ENCODE data around the gene VWA1. TPM values are rescaled to one million over a fixed set of nuclear protein-coding genes. Genes with fewer than 3 reads are reported as not detected.

The VWA1 gene, protein sequence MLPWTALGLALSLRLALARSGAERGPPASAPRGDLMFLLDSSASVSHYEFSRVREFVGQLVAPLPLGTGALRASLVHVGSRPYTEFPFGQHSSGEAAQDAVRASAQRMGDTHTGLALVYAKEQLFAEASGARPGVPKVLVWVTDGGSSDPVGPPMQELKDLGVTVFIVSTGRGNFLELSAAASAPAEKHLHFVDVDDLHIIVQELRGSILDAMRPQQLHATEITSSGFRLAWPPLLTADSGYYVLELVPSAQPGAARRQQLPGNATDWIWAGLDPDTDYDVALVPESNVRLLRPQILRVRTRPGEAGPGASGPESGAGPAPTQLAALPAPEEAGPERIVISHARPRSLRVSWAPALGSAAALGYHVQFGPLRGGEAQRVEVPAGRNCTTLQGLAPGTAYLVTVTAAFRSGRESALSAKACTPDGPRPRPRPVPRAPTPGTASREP
- 175 TPM for total RNA-seq

DNA sequence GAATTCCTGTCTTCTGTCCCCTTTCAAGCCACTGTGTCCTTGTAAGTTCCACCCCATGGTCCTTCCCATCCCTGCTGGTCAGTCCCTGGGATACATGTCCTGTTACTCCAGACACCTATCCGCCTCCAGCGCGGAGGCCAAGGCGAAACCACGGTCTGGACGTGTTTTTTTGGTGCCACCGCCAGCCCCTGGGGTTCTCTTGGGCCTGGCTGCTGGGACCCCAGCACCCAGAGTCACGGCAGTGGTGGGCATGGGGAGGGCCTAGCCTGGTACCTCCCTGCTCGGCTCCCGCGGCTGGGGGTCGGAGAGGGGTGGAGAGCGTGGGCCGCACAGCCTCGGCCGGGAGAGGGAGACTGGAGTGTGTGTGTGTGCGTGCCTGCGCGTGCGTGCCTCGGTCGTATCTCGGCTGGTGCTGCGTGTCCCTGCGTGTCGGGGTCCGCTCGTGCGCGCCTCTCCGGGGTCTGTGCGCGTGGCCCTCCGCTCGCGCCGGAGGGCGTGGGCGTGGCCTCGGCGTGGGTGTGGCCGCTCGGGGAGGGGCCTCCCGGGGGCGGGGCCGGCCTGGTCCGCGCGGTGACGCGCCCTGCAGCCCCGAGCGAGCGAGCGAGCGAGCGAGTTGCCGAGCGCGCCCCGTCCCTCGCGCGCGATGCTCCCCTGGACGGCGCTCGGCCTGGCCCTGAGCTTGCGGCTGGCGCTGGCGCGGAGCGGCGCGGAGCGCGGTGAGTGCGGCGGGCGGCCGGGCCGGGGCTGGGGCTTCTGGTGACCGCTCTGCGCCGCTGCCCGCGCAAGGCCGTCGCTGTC is at the start of gene VWA1:
TSS of gene VWA1 (plus strand) at position 585 of the 798 bp plus-strand sequence. CDS start at position 644, 59 bp downstream.
- DNase-seq (ENCODE audit: low spot score): peak; percentile 86
- ATAC-seq: peak; percentile 35
- intact Hi-C loops (cut with DNase I): no loop called here

DNA sequence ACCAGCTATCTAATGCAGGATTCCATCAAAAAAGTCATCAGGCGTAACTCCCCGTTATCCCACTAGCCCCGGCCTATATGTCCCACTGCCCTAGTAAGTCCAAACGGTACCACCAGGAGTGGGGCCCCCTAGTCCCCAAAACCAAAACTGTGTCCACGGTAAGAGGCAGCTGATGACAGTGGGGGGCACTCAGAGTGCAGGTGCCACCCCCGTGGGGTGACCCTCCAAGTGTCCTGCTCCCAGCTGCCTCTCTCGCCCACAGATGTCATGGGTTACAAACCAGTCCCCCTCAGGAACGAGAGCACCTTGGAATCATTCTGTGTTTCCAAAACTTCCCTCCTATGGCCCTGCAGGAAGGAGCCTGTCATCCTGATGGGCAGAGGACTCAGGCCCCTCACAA is 49.6 kb upstream of the VWA1 start:
- ATAC-seq: no peak
- no peak for DNase-seq (ENCODE audit: low spot score)
- intact Hi-C loops (cut with DNase I): no loop called here

DNA sequence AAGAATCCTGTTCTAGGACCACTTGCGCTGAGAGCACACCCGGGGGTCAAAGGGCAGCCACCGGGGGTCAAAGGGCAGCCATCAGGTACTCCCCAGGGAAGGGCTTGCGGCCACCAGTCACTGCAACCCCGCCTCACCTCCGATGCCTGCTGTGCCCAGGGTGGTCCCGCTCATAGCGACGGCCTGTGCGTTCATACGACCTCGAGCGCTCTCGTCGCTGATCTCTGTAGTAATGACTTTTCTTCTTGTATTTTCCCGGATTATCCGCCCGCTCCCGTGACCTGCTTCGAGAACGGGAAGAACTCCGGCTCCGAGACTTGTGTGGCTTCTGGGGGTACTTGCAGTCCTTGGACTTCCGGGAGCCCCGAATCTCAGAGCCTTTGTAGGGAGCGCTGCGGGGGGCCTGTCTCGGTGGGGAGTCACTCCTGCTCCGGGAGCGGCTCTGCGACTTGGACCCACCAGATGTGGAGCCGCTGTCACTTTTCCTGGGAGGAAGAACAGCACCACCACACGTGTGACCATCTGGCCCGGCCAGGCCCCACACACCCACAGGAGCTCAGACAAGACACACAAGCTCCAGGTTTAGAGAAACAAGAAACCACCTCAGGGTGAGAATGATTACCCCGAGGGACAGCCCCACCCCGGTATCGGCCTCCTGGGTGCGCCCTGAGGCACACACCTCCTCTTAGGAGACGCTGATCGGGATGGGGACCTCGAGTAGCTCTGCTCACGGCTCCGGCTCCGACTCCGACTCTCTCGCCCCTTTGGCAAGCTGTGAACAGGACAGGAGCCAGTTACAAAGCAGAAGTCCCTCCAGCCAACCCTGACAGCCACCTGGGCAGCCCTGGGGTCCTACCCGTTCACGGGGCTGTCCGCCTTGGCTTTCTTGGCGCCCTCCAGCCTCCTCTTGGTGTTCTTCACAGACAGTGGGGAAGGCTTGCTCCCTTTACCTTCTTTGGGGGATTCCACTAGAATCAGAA is 48.1 kb upstream of the VWA1 start:
- DNase-seq (ENCODE audit: low spot score): no peak
- intact Hi-C loops (cut with DNase I): no loop called here

DNA sequence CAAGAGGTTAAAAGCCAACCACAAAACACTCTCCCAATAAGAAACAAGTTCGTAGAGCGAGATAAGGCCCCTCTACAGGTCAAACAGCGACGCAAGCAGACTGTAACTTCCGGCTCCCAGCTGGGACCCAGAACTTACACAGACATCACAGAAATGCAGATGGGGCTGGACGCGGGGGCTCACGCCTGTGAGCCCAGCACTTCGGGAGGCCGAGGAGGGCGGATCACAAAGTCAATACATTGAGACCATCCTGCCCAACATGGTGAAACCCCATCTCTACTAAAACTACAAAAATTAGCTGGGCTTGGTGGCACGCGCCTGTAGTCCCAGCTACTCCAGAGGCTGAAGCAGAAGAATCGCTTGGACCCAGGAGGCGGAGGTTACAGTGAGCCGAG is 47.4 kb upstream of the VWA1 start:
- ATAC-seq (no peak), DNase-seq (ENCODE audit: low spot score) (no peak)
- intact Hi-C loops (cut with DNase I): no loop called here

More for the DNA sequence above, 48.1 kb upstream of the VWA1 start:
- peak; percentile 30 for ATAC-seq

DNA sequence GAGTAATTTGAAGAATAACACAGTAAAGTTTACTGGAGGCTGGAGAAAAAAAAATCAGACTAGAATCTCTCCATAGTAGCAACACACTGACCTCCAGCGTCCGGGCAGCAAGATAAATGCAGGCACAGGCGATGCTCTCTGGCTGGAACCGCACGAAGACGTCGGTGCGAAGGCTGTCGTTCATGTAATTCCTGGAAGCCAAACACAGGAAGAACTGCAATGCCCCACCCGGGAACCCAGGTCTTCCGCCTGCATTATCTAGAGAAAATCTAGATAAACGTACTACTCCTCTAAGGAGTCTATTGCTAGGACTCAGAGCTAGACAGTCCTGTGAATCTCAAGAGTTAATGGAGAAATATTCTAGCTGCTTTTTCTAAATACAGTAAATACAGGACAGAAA is 44.8 kb upstream of the VWA1 start:
- intact Hi-C loops (cut with DNase I): loop anchor here (10.0 kb wide), 1 partner anchor 104 kb away; no protein-coding TSS in a partner anchor

DNA sequence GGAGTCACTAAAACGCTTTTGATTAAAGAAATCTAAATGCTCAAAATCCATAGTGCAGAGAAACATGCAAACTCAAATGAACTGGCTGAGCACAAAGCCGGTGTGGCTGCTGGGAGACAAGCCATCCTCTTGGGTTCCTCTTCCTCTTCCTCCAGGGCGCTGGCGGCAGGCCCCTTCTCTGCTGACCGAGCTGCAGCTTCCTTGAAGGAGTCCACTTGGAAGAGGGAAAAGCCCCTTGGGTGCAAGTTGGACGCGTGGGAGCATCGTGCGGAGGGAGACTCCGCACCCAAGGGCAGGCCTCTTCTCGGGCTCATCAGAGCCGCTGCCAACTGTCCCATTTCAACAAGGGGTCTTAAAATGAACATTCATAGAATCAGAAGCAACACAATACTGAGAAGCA is 44.3 kb upstream of the VWA1 start:
- intact Hi-C loops (cut with DNase I): loop anchor here (10.0 kb wide), 1 partner anchor 104 kb away; no protein-coding TSS in a partner anchor
- ATAC-seq (no peak), DNase-seq (ENCODE audit: low spot score) (no peak)

More for the DNA sequence above, 44.8 kb upstream of the VWA1 start:
- ATAC-seq (no peak), DNase-seq (ENCODE audit: low spot score) (no peak)

DNA sequence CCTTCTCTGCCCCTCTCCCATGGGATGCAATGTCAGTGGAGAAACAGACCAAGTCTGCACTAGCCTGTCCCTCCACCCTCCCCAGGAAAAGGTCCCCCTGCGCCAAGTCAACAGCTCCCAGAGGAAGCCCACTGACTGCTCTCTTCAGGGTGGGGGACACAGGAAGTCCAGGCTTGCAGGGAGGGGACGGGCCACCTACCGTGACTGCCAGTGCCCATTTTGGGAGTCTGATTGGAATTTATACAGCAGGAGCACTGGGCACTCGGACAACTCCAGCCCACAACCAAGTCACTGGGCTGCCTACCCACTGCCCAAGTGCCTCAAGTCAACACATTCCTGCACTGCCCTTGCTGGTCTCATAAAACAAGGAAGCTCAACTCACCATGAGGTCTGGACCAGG is 42.5 kb upstream of the VWA1 start:
- no peak for DNase-seq (ENCODE audit: low spot score)
- ATAC-seq: no peak
- intact Hi-C loops (cut with DNase I): loop anchor here (10.0 kb wide), 1 partner anchor 102 kb away; no protein-coding TSS in a partner anchor

DNA sequence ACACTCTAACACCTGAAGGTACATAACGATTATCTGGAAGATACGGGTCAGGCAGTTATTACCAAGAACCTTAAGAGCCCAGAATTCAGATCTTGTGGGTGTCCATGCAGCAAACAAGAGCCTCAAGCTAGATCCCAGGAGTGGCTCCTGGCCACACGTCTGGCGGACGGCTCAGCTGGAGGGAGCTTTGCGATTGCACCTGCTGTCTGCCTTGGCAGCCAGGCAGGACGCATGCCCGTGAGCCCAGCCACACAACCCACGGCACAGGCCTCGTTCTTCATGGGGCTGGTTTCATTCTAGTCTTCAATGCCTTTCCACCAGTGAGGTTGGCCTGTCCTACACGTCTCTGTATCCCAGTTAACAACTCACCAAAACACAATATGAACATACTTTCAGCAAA is 42.1 kb upstream of the VWA1 start:
- intact Hi-C loops (cut with DNase I): loop anchor here (10.0 kb wide), 1 partner anchor 101 kb away; no protein-coding TSS in a partner anchor
- no peak for ATAC-seq
- DNase-seq (ENCODE audit: low spot score): no peak

DNA sequence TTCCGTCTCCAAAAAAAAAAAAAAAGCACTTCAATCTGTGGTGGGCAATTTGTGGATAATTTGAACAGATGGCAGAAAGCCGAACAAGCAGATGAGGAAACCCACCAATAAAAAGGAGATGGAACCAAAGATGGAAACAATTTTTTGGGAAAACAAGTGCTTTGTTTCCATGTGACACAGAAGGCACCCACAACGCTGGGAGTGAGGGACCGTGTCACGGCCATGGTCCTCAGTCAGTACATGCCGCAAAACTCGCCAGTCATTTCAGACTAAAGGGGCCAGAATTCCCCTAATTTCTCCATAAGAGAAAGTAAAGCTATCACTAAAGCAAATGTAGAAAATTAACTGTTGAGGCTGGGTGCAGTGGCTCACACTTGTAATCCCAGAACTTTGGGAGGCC is 41.4 kb upstream of the VWA1 start:
- ATAC-seq (no peak), DNase-seq (ENCODE audit: low spot score) (no peak)
- intact Hi-C loops (cut with DNase I): loop anchor here (10.0 kb wide), 1 partner anchor 101 kb away; no protein-coding TSS in a partner anchor

DNA sequence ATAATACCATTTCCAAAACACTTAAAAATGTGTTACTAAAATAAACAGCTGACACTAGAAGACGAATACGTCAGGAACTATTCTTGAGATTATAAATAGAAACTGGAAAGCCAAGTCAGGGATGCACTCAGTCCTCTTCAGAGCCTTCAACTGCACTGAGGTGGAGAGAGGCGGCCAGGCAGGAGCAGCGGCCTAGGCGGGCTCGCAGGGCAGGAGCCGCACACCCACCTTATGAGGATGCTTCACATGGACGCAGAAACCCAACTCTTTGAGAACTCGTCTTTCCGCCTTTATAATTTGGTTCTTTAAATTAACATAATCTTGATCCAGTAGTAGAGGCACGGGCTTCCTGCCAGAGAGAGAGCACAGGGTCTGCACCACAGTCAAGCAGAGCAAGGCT is 40.3 kb upstream of the VWA1 start:
- no peak for DNase-seq (ENCODE audit: low spot score)
- no peak for ATAC-seq
- intact Hi-C loops (cut with DNase I): loop anchor here (10.0 kb wide), 1 partner anchor 100 kb away; no protein-coding TSS in a partner anchor

DNA sequence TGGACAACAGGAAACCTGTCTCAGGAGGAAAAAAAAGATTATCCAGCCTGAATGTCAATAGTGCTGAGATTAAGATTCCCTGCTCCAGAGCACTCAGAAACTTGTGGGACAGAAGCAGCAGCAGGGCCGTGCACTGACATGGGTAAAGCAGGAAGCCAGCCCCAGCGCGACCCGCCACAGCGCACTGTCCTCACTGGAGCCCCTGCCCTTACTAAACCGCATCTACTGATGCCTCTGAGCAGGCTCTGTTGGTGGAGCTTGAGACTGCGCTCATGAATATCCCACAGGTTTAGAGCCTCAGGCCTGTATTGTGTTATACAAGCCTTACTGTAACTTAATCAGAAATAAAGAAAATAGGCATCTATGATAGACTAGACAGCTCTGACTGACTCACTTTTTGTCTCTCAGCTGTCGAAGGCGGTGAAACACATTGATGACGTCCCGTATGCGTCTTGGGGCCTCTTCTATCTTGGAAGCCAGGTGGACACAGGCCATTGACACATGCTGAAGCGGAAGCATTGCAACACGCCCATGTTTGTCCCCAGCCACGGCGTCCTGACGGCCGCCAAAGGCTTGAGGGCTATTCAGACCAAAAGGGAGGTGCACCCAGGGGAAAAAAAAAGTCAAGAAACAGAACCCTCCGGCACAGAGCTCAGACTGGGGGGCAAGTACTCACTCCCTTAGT is 37.5 kb upstream of the VWA1 start:
- ATAC-seq: no peak
- intact Hi-C loops (cut with DNase I): loop anchor here (10.0 kb wide), 1 partner anchor 97 kb away; no protein-coding TSS in a partner anchor
- DNase-seq (ENCODE audit: low spot score): no peak

DNA sequence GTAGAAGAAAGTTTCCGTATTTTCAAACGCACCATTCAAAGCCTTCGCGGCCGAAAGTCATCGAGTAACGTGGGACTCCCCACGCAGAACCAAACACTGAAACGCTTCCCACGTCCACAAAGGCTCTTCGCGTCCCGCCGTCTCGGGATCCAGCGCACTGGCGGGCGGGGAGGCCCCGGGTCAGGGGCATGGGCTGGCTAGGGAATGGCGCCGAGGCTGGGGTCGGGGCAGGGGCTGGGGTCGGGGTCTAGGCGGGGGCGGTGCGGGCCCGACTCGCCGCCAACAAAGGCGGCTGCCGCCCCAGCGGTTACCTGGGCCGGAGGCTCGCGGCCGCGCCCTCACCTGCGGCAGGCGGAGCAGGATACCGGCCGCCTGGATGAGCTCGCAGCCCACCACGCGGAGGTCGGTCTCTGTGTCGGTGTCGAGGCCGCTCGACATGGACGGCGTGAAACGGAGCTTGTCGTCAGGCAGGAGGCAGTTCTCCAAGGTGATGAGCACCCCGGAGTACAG is 36.8 kb upstream of the VWA1 start:
- intact Hi-C loops (cut with DNase I): loop anchor here (10.0 kb wide), 1 partner anchor 96 kb away; no protein-coding TSS in a partner anchor
- ATAC-seq (no peak), DNase-seq (ENCODE audit: low spot score) (no peak)

DNA sequence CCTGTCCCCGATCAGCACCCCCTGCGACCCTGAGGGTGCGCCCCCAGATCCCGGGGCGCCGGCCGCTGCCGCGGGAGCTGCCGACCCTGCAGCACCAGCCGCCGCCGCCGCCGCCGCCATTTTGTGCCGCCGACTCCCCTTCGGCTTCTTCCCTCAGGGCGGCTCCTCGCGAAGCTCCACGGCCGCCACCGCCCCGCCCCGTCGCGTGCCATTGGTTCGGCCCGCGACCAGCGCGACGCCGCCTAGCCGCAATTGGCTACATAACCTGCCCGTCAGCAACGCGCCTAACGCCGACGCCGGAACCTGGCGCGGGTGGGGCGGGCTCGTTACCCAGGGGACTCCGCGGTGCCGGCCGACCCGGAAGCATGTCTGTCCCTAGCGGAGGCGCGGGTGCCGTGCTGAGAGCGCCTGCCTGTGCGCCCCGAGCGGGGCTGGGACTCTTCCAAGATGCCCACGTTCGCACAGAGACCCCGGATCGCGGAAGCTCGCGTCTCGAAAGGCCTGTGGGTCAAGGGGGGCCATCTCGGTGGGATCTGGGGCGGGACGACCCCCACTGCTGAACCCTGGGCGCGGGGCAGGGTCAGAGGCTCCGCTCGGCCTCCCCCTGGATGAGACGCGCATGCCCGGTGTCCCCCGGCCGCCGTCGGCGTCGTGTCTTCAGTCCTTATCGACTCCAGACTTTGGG is 36.2 kb upstream of the VWA1 start, which contains the start of gene CCNL2:
TSS of gene CCNL2 (minus strand) at position 149 of the 685 bp plus-strand sequence. CDS start at position 120, 29 bp downstream.
- ATAC-seq (peak; percentile 99), DNase-seq (ENCODE audit: low spot score) (peak; percentile 100)
- intact Hi-C loops (cut with DNase I): loop anchor here (10.0 kb wide), 1 partner anchor 95 kb away; no protein-coding TSS in a partner anchor

DNA sequence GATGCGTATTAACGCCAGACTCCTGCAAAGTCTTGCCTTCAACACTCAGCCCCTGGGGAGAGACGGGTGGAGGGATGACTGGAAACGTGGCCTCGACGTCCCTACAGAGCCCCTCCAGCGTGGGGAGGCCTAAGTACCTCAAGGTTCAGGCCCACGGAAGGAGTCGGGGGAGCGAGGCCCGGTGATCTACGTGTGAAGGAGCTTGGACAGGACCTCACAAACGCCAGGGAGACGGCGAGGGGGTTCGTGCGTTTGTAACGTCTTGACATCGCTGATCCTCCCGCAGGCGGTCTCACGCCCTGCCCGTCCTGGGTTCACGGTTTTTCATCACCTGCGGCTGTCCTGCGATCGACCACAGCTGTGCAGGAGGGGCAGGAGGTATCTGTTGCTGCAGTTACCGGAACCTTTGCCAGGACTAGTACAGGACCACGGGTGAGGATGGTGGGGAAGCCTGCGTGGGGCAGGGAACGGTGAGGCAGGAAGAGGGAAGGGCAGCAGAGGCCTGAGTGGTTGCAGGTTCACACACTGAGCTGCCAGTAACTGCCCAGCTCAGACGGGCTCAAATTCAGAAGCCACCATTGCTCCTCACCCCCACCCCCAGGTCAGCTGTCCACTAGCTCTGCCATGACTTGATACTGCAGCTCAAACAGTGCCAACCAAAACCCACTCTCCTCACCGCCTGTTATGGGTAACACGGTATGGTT is 35.5 kb upstream of the VWA1 start:
- intact Hi-C loops (cut with DNase I): loop anchor here (10.0 kb wide), 1 partner anchor 95 kb away; no protein-coding TSS in a partner anchor
- no peak for DNase-seq (ENCODE audit: low spot score)
- peak; percentile 9 for ATAC-seq

DNA sequence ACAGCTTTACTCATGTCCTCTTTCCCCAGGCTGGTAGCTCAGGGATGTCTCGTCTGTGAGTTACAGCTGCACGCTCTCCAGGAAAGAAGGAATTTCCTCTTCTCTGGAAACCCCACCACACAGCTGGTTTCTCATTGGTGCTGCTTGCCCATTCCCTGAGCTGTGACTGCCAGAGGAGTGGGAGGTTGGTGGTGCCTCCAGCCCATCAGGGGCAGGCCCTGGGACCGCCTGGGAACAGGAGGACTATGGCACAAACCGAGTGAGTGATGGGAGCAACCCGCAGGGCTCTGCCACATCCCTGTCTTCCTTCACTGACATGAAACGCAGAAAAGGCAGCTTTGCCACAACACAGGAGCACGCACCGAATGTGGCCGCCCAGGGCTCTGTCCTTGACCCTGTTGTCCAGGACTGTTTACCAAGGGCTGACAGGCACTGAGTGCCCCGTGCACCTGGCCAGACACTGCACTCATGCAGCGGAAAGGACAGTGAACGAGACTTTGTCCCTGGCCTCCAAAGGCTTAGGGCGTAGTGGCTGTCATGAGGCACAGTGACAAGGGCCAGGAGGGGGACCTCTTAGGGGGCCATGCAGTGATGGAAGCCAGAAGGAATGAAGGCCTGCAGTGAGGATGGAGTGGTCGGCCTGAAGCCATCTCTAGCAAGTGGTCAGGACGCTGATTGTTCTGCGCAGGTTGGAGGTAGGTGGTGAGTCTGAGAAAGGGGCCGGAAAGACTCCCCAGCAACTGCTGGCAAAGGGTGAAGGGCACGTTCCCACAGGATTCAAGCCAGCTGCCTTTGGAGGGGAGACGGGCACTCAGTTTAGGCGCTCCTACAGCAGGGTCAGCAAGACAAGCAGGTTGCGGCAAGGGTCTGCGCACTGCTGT is 34.7 kb upstream of the VWA1 start:
- DNase-seq (ENCODE audit: low spot score) (no peak), ATAC-seq (no peak)
- intact Hi-C loops (cut with DNase I): no loop called here
